ENCODE results near the gene ZNF532.
"Not testable (repeated sequence)": the region's sequence is repeated elsewhere in the genome, so short reads cannot be mapped to it uniquely, and the experiment has no call there.

ZNF532 gene

GRCh38 chr18:58827428-58827827 is 37.2 kb upstream of the ZNF532 start:
- TF ChIP-seq, protein P1, sequence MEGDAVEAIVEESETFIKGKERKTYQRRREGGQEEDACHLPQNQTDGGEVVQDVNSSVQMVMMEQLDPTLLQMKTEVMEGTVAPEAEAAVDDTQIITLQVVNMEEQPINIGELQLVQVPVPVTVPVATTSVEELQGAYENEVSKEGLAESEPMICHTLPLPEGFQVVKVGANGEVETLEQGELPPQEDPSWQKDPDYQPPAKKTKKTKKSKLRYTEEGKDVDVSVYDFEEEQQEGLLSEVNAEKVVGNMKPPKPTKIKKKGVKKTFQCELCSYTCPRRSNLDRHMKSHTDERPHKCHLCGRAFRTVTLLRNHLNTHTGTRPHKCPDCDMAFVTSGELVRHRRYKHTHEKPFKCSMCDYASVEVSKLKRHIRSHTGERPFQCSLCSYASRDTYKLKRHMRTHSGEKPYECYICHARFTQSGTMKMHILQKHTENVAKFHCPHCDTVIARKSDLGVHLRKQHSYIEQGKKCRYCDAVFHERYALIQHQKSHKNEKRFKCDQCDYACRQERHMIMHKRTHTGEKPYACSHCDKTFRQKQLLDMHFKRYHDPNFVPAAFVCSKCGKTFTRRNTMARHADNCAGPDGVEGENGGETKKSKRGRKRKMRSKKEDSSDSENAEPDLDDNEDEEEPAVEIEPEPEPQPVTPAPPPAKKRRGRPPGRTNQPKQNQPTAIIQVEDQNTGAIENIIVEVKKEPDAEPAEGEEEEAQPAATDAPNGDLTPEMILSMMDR (IDR thresholded peaks at IDR 0.05; ENCODE audit: insufficient read depth, low read depth, low read length, missing control alignments), result no peak
- no peak for DNase-seq (ENCODE audit: low read depth)
- H3K4me3 ChIP-seq (ENCODE audit: low read depth, low read length), result no peak overlapping the region

DNA sequence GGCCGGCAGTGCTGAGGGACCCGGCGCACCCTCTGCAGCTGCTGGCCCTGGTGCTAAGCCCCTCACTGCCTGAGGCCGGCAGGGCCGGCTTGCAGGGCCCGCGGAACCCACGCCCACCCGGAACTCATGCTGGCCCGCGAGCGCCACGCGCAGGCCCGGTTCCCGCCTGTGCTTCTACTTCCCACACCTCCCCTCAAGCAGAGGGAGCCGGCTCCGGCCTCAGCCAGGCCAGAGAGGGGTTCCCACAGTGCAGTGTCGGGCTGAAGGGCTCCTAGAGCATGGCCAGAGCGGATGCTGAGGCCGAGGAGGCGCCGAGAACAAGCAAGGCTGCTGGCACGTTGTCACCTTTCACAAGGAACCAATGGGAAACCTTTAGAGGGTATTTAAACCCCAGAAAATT is 36.8 kb upstream of the ZNF532 start:
- TF ChIP-seq, protein P1 (IDR thresholded peaks at IDR 0.05; ENCODE audit: insufficient read depth, low read depth, low read length, missing control alignments), result no peak
- no peak overlapping the region for H3K4me3 ChIP-seq (ENCODE audit: low read depth, low read length)
- no peak for DNase-seq (ENCODE audit: low read depth)

DNA sequence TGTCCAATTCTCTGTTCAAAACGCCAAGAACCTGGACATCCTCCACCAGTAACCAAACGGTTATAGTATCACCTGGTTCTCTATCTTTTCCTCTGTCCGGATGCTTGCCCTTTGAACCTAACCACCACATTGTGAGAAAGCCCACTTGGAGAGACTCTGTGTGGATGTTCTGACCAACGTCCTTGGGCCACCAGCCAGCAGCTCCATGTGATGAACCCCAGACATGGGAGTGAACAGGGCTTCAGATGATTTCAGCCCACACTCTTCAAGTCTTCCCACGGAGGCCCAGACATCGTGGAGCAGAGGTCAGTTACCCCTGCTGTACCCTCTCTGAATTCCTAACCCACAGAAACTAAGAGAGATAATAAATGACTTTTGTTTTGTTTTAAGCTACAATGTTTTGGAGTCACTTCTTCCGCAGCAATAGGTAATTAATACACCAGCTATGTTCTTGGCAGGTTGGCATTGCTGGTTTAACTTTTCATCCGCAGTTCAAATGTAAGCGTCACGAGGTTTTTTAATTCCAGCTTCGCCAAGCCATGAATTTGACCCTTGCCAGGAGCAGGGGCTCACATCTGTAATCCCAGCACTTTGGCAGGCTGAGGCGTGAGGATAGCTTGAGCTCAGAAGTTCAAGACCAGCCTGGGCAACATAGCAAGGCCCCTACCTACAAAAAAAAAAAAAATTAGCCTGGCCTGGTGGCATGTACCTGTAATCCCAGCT is 36.1 kb upstream of the ZNF532 start:
- no peak for DNase-seq (ENCODE audit: low read depth)
- H3K4me3 ChIP-seq (ENCODE audit: low read depth, low read length), result no peak overlapping the region
- TF ChIP-seq, protein P1 (IDR thresholded peaks at IDR 0.05; ENCODE audit: insufficient read depth, low read depth, low read length, missing control alignments), result no peak

GRCh38 chr18:58829263-58829662 is 35.4 kb upstream of the ZNF532 start:
- H3K4me3 ChIP-seq (ENCODE audit: low read depth, low read length), result no peak overlapping the region
- no peak for DNase-seq (ENCODE audit: low read depth)
- TF ChIP-seq, protein P1 (IDR thresholded peaks at IDR 0.05; ENCODE audit: insufficient read depth, low read depth, low read length, missing control alignments), result no peak

DNA sequence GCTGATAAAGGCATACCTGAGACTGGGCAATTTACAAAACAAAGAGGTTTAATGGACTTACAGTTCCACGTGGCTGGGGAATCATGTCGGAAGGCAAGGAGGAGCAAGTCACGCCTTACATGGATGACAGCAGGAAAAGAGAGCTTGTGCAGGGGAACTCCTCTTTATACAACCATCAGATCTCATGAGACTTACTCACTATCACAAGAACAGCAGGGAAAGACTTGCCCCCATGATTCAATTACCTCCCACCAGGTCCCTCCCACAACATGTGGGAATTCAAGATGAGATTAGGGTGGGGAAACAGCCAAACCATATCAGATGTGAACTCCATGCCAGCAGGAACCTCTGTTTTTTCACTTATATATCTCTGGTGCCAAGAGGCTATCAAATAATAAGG is 34.8 kb upstream of the ZNF532 start:
- H3K4me3 ChIP-seq (ENCODE audit: low read depth, low read length); DNase-seq (ENCODE audit: low read depth): not testable (repeated sequence)

GRCh38 chr18:58831606-58832005 is 33.1 kb upstream of the ZNF532 start:
- TF ChIP-seq, protein P1 (IDR thresholded peaks at IDR 0.05; ENCODE audit: insufficient read depth, low read depth, low read length, missing control alignments), result no peak
- no peak overlapping the region for H3K4me3 ChIP-seq (ENCODE audit: low read depth, low read length)
- DNase-seq (ENCODE audit: low read depth), result no peak

DNA sequence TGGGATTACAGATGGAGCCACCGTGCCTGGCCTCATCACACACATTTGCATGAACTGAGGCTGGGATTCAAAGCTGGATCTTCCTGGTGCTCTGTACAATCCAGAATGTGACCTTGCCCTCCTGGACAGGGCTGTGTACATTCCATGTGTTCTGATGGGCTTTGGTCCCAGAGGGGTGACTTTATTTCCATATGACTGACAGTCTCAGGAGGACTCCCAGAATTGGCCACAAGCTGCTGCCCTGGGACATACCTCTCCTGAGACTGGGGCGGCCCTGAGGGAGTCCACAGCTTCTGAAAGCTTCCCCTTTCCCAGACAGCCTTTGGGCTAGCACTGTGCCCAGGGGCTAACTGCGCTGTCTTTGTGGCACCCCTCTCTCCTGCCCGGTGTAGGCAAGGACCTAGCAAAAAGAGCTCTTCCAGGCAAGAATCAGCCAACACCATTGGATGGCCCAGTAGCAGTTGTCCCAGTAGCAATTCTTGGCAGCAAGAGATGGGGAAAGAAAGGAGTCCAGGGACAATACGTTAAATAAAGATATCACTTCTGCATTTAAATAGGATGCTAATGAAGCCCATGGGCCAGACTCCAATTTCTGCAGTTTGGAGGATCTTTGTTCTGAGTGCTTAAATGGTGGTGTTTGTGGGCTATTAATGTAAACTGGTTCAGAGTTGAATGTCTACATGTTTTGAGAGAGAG is 26.4 kb upstream of the ZNF532 start:
- TF ChIP-seq, protein P1 (IDR thresholded peaks at IDR 0.05; ENCODE audit: insufficient read depth, low read depth, low read length, missing control alignments), result no peak
- DNase-seq (ENCODE audit: low read depth), result no peak
- H3K4me3 ChIP-seq (ENCODE audit: low read depth, low read length), result no peak overlapping the region

All from GM12865 (cell line).